ENCODE measurements around the gene MISP3. TPM values are rescaled to one million over a fixed set of nuclear protein-coding genes. Genes with fewer than 3 reads are reported as not detected.

MISP3 gene
- total RNA-seq, 2 experiments from 2014 or later: 0.45 to 0.96 TPM

GRCh38 chr19:14097532-14098151 is 25.1 kb downstream of the MISP3 start:
- H3K4me3 Mint-ChIP-seq: no peak overlapping the region
- no peaks in the 10 kb centered on the region for H3K4me1 Mint-ChIP-seq (ENCODE audit: low read depth)
- H3K27ac Mint-ChIP-seq: no peak overlapping the region
- H3K36me3 Mint-ChIP-seq (ENCODE audit: low read depth): peaks cover 12% of the 10 kb centered on the region
- peaks cover 8% of the 10 kb centered on the region for H3K9me3 Mint-ChIP-seq
- CTCF ChIA-PET: interaction anchor here (1.0 kb wide), 1 partner anchor 235 kb away, joined by 3 read pairs; no protein-coding TSS in a partner anchor
- DNase-seq: no peak
- no peaks in the 10 kb centered on the region for H3K27me3 Mint-ChIP-seq (ENCODE audit: low read depth)
- intact Hi-C loops (cut with micrococcal nuclease): no loop called here

- intact Hi-C loops (cut with micrococcal nuclease): no loop called here
- no peak for DNase-seq
- H3K9me3 Mint-ChIP-seq: no peaks in the 10 kb centered on the region
- H3K4me3 Mint-ChIP-seq: no peak overlapping the region
- H3K27ac Mint-ChIP-seq: no peak overlapping the region
- peaks cover 8% of the 10 kb centered on the region for H3K36me3 Mint-ChIP-seq (ENCODE audit: low read depth)
- no peaks in the 10 kb centered on the region for H3K4me1 Mint-ChIP-seq (ENCODE audit: low read depth)
- CTCF ChIA-PET: interaction anchor here (1.4 kb wide), 1 partner anchor 14 kb away, joined by 5 read pairs; no protein-coding TSS in a partner anchor
- H3K27me3 Mint-ChIP-seq (ENCODE audit: low read depth): no peaks in the 10 kb centered on the region
These were observed 28.5 kb downstream of the MISP3 start for GRCh38 chr19:14101003-14101545.

GRCh38 chr19:14102102-14102696 is 29.6 kb downstream of the MISP3 start:
- CTCF ChIA-PET: interaction anchor here (0.6 to 1.4 kb wide), 2 partner anchors 13 to 242 kb away, joined by 3 to 5 read pairs; no protein-coding TSS in a partner anchor
- Mint-ChIP-seq H3K27ac (no peak overlapping the region), H3K27me3 (ENCODE audit: low read depth) (no peaks in the 10 kb centered on the region), H3K36me3 (ENCODE audit: low read depth) (peaks cover 4% of the 10 kb centered on the region), H3K9me3 (no peaks in the 10 kb centered on the region), H3K4me3 (no peak overlapping the region), H3K4me1 (ENCODE audit: low read depth) (no peaks in the 10 kb centered on the region)
- intact Hi-C loops (cut with micrococcal nuclease): no loop called here
- no peak for DNase-seq

- Mint-ChIP-seq H3K27me3 (ENCODE audit: low read depth) (no peaks in the 10 kb centered on the region), H3K36me3 (ENCODE audit: low read depth) (peaks cover 4% of the 10 kb centered on the region), H3K4me3 (no peak overlapping the region), H3K9me3 (no peaks in the 10 kb centered on the region), H3K27ac (peak overlapping the region; percentile 13), H3K4me1 (ENCODE audit: low read depth) (no peaks in the 10 kb centered on the region)
- intact Hi-C loops (cut with micrococcal nuclease): no loop called here
- no peak for DNase-seq
- CTCF ChIA-PET: interaction anchor here (0.6 to 1.4 kb wide), 2 partner anchors 12 to 242 kb away, joined by 3 to 5 read pairs; no protein-coding TSS in a partner anchor
These were observed 30.2 kb downstream of the MISP3 start for GRCh38 chr19:14102756-14103155.

GRCh38 chr19:14103310-14103709 is 30.7 kb downstream of the MISP3 start:
- Mint-ChIP-seq H3K36me3 (ENCODE audit: low read depth) (peaks cover 4% of the 10 kb centered on the region), H3K27me3 (ENCODE audit: low read depth) (no peaks in the 10 kb centered on the region), H3K4me3 (no peak overlapping the region), H3K27ac (no peak overlapping the region), H3K9me3 (no peaks in the 10 kb centered on the region), H3K4me1 (ENCODE audit: low read depth) (no peaks in the 10 kb centered on the region)
- no peak for DNase-seq
- intact Hi-C loops (cut with micrococcal nuclease): no loop called here
- CTCF ChIA-PET: no interaction called here

GRCh38 chr19:14105680-14106079 is 33.1 kb downstream of the MISP3 start:
- no peaks in the 10 kb centered on the region for H3K4me1 Mint-ChIP-seq (ENCODE audit: low read depth)
- peaks cover 3% of the 10 kb centered on the region for H3K36me3 Mint-ChIP-seq (ENCODE audit: low read depth)
- no peaks in the 10 kb centered on the region for H3K9me3 Mint-ChIP-seq
- intact Hi-C loops (cut with micrococcal nuclease): no loop called here
- no peak overlapping the region for H3K4me3 Mint-ChIP-seq
- no peak for DNase-seq
- CTCF ChIA-PET: interaction anchor here (1.2 kb wide), 1 partner anchor 9 kb away, joined by 3 read pairs; no protein-coding TSS in a partner anchor
- no peaks in the 10 kb centered on the region for H3K27me3 Mint-ChIP-seq (ENCODE audit: low read depth)
- no peak overlapping the region for H3K27ac Mint-ChIP-seq

GRCh38 chr19:14106840-14107239 is 34.3 kb downstream of the MISP3 start:
- H3K27me3 Mint-ChIP-seq (ENCODE audit: low read depth): no peaks in the 10 kb centered on the region
- peaks cover 2% of the 10 kb centered on the region for H3K36me3 Mint-ChIP-seq (ENCODE audit: low read depth)
- H3K9me3 Mint-ChIP-seq: no peaks in the 10 kb centered on the region
- H3K4me3 Mint-ChIP-seq: no peak overlapping the region
- intact Hi-C loops (cut with micrococcal nuclease): no loop called here
- CTCF ChIA-PET: interaction anchor here (1.6 kb wide), 1 partner anchor 30 kb away, joined by 6 read pairs; the partner anchor contains the start of gene ASF1B
- peaks cover 4% of the 10 kb centered on the region for H3K4me1 Mint-ChIP-seq (ENCODE audit: low read depth)
- no peak overlapping the region for H3K27ac Mint-ChIP-seq
- no peak for DNase-seq

- no peaks in the 10 kb centered on the region for H3K27me3 Mint-ChIP-seq (ENCODE audit: low read depth)
- H3K4me3 Mint-ChIP-seq: no peak overlapping the region
- no peak for DNase-seq
- H3K36me3 Mint-ChIP-seq (ENCODE audit: low read depth): peaks cover 2% of the 10 kb centered on the region
- intact Hi-C loops (cut with micrococcal nuclease): no loop called here
- no peak overlapping the region for H3K27ac Mint-ChIP-seq
- peaks cover 12% of the 10 kb centered on the region for H3K4me1 Mint-ChIP-seq (ENCODE audit: low read depth)
- CTCF ChIA-PET: interaction anchor here (0.6 to 1.6 kb wide), 3 partner anchors 15 to 246 kb away, joined by 4 to 7 read pairs (median 6); partner anchors contain the start of gene ASF1B
- no peaks in the 10 kb centered on the region for H3K9me3 Mint-ChIP-seq
These were observed 35.2 kb downstream of the MISP3 start for GRCh38 chr19:14107581-14108461.

- peaks cover 31% of the 10 kb centered on the region for H3K4me1 Mint-ChIP-seq (ENCODE audit: low read depth)
- DNase-seq: no peak
- intact Hi-C loops (cut with micrococcal nuclease): no loop called here
- H3K36me3 Mint-ChIP-seq (ENCODE audit: low read depth): peaks cover 1% of the 10 kb centered on the region
- no peaks in the 10 kb centered on the region for H3K9me3 Mint-ChIP-seq
- no peak overlapping the region for H3K27ac Mint-ChIP-seq
- CTCF ChIA-PET: interaction anchor here (1.2 kb wide), 1 partner anchor 62 kb away, joined by 3 read pairs; no protein-coding TSS in a partner anchor
- H3K4me3 Mint-ChIP-seq: no peak overlapping the region
- H3K27me3 Mint-ChIP-seq (ENCODE audit: low read depth): no peaks in the 10 kb centered on the region
These were observed 38.1 kb downstream of the MISP3 start for GRCh38 chr19:14110650-14111049.

GRCh38 chr19:14111486-14111885 is 38.9 kb downstream of the MISP3 start:
- Mint-ChIP-seq H3K9me3 (no peaks in the 10 kb centered on the region), H3K36me3 (ENCODE audit: low read depth) (no peaks in the 10 kb centered on the region), H3K27ac (no peak overlapping the region), H3K27me3 (ENCODE audit: low read depth) (no peaks in the 10 kb centered on the region), H3K4me3 (no peak overlapping the region), H3K4me1 (ENCODE audit: low read depth) (peaks cover 40% of the 10 kb centered on the region)
- CTCF ChIA-PET: interaction anchor here (1.5 kb wide), 1 partner anchor 12 kb away, joined by 4 read pairs; no protein-coding TSS in a partner anchor
- no peak for DNase-seq
- intact Hi-C loops (cut with micrococcal nuclease): no loop called here

- Mint-ChIP-seq H3K4me3 (no peak overlapping the region), H3K4me1 (ENCODE audit: low read depth) (peaks cover 45% of the 10 kb centered on the region), H3K36me3 (ENCODE audit: low read depth) (no peaks in the 10 kb centered on the region), H3K27ac (no peak overlapping the region), H3K9me3 (no peaks in the 10 kb centered on the region), H3K27me3 (ENCODE audit: low read depth) (no peaks in the 10 kb centered on the region)
- intact Hi-C loops (cut with micrococcal nuclease): no loop called here
- DNase-seq: no peak
- CTCF ChIA-PET: interaction anchor here (1.5 to 1.6 kb wide), 2 partner anchors 11 to 25 kb away, joined by 3 to 4 read pairs; no protein-coding TSS in a partner anchor
These were observed 39.6 kb downstream of the MISP3 start for GRCh38 chr19:14112051-14112808.

Measured in activated naive CD4-positive, alpha-beta T cell treated with anti-CD3 and anti-CD28 coated beads for 36 hours (primary cell).